ENCODE results near the gene ROBO1. TPM values are rescaled to one million over a fixed set of nuclear protein-coding genes. Genes with fewer than 3 reads are reported as not detected.
A peak's percentile ranks its signal among the peaks of the same experiment; 100 is the strongest.

Gene ROBO1
- total RNA-seq, 2 donors from 2014 or later, result 7.6 to 19.7 TPM

GRCh38 chr3:79421273-79421672, 346.5 kb downstream of the ROBO1 start:
- no peak for DNase-seq (ENCODE audit: low spot score)
- Histone ChIP-seq H3K4me3 (no peak overlapping the region), H3K27ac (no peak overlapping the region), H3K36me3 (no peaks in the 10 kb centered on the region), H3K4me1 (no peaks in the 10 kb centered on the region), H3K27me3 (no peaks in the 10 kb centered on the region), H3K9me3 (no peaks in the 10 kb centered on the region)
- no peak for TF ChIP-seq CTCF (IDR thresholded peaks at IDR 0.05)

GRCh38 chr3:79418855-79419621, 348.8 kb downstream of the ROBO1 start:
- no peak for DNase-seq (ENCODE audit: low spot score)
- H3K4me1 ChIP-seq, result no peaks in the 10 kb centered on the region
- no peak for TF ChIP-seq CTCF (IDR thresholded peaks at IDR 0.05)

DNA sequence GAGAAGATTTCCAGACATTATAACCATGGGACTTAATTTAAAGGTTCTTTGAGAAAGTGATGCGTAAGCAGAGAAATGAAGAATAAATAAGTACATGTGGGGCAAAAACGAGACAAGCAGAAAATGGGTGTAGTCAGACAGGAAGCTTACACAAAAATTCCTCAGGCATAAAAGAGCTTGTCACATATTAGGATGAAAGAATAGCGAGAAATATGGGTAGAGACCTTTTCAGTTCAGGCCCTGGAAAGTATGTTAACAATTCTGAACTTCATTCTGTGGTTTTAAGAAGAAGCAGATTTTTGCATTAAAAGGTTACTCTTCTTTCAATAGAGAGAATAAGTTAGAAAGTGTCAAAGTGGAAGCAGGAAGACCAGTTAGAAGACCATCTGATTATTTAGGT, 352.4 kb downstream of the ROBO1 start:
- Histone ChIP-seq H3K36me3 (no peaks in the 10 kb centered on the region), H3K4me1 (no peaks in the 10 kb centered on the region), H3K4me3 (no peak overlapping the region), H3K27ac (peak overlapping the region in 1 of 2 donors; percentile 8), H3K9me3 (no peaks in the 10 kb centered on the region), H3K27me3 (no peaks in the 10 kb centered on the region)
- DNase-seq (ENCODE audit: low spot score), result no peak
- TF ChIP-seq CTCF (IDR thresholded peaks at IDR 0.05), result no peak

More at GRCh38 chr3:79418855-79419621, 348.8 kb downstream of the ROBO1 start:
- no peaks in the 10 kb centered on the region for H3K36me3 ChIP-seq
- no peaks in the 10 kb centered on the region for H3K27me3 ChIP-seq
- H3K9me3 ChIP-seq, result no peaks in the 10 kb centered on the region
- H3K27ac ChIP-seq, result no peak overlapping the region
- no peak overlapping the region for H3K4me3 ChIP-seq

GRCh38 chr3:79414806-79415205, 353.0 kb downstream of the ROBO1 start:
- Histone ChIP-seq H3K36me3 (no peaks in the 10 kb centered on the region), H3K27ac (no peak overlapping the region), H3K9me3 (no peaks in the 10 kb centered on the region), H3K27me3 (no peaks in the 10 kb centered on the region), H3K4me1 (no peaks in the 10 kb centered on the region), H3K4me3 (no peak overlapping the region)
- no peak for TF ChIP-seq CTCF (IDR thresholded peaks at IDR 0.05)
- peak; percentile 62 for DNase-seq (ENCODE audit: low spot score)

- DNase-seq (ENCODE audit: low spot score), result no peak
- Histone ChIP-seq H3K9me3 (no peaks in the 10 kb centered on the region), H3K27ac (no peak overlapping the region), H3K36me3 (no peaks in the 10 kb centered on the region), H3K4me1 (no peaks in the 10 kb centered on the region), H3K27me3 (no peaks in the 10 kb centered on the region), H3K4me3 (no peak overlapping the region)
- no peak for TF ChIP-seq CTCF (IDR thresholded peaks at IDR 0.05)
These were observed 353.8 kb downstream of the ROBO1 start for GRCh38 chr3:79414035-79414434.

DNA sequence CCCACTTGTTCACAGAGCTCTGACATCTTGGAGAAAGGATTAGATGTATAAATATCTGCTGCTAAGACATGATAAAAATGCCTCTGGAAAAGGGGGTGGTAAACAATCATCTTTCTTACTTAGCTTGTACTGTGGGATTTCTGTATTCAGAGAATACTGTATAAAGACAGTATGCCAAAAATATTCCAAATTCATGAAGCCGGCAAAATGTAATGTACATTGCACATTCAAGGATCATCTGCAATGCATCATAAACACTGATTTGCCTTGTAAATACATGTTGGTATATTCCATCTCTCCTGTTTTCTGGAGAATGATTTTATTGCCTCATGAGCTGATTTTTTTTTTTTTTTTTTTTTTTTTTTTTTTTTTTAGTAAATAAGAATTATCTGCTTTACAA, 355.3 kb downstream of the ROBO1 start:
- Histone ChIP-seq H3K4me3 (no peak overlapping the region), H3K27ac (no peak overlapping the region), H3K36me3 (no peaks in the 10 kb centered on the region), H3K27me3 (no peaks in the 10 kb centered on the region), H3K9me3 (no peaks in the 10 kb centered on the region), H3K4me1 (no peaks in the 10 kb centered on the region)
- DNase-seq (ENCODE audit: low spot score), result no peak
- no peak for TF ChIP-seq CTCF (IDR thresholded peaks at IDR 0.05)

Measured in right atrium auricular region (tissue), 2 donors.